Stimulated activated CD4-positive, alpha-beta T cell treated with anti-CD3 and anti-CD28 coated beads, TNF-alpha, amount 100 ng/mL, for 48 hours (primary cell): ENCODE data around the gene NT5C3A.

Experiments used
- DNase-seq, 3 donors: peaks; one replicate each; pipeline ENCODE4 v3.0.0-alpha.2; 2020; ENCODE audit warnings: low read depth in 3 of 3

The NT5C3A gene

GRCh38 chr7:33075818-33076518, 13.4 kb upstream of the NT5C3A start:
- no peak for DNase-seq

GRCh38 chr7:33073243-33073642, 10.7 kb upstream of the NT5C3A start:
- DNase-seq, result no peak

GRCh38 chr7:33072471-33072870, 9.9 kb upstream of the NT5C3A start:
- DNase-seq, result no peak

- no peak for DNase-seq
Measured at GRCh38 chr7:33070831-33071230, 8.3 kb upstream of the NT5C3A start.

GRCh38 chr7:33070277-33070676, 7.7 kb upstream of the NT5C3A start:
- no peak for DNase-seq

- no peak for DNase-seq
Measured at GRCh38 chr7:33067921-33068320, 5.3 kb upstream of the NT5C3A start.

GRCh38 chr7:33066771-33067170, 4.2 kb upstream of the NT5C3A start:
- DNase-seq, result no peak

- no peak for DNase-seq
Measured at GRCh38 chr7:33065981-33066380, 3.4 kb upstream of the NT5C3A start.

- peak; percentile 81 to 93 (median 87) for DNase-seq
Measured at GRCh38 chr7:33062782-33063443, 337 bp upstream of the NT5C3A start.

GRCh38 chr7:33061282-33061937, 1.2 kb downstream of the NT5C3A start:
- no peak for DNase-seq

- DNase-seq, result no peak
Measured at GRCh38 chr7:33059635-33060034, 2.9 kb downstream of the NT5C3A start.

- DNase-seq, result no peak
Measured at GRCh38 chr7:33055158-33055557, 7.4 kb downstream of the NT5C3A start.

- DNase-seq, result no peak
Measured at GRCh38 chr7:33054261-33054964, 8.2 kb downstream of the NT5C3A start.

GRCh38 chr7:33053721-33054120, 8.9 kb downstream of the NT5C3A start:
- no peak for DNase-seq

GRCh38 chr7:33050535-33051318, 11.8 kb downstream of the NT5C3A start:
- no peak for DNase-seq

GRCh38 chr7:33048704-33049103, 13.9 kb downstream of the NT5C3A start:
- no peak for DNase-seq

- DNase-seq, result no peak
Measured at GRCh38 chr7:33048257-33048656, 14.3 kb downstream of the NT5C3A start.

GRCh38 chr7:33044986-33045385, 17.6 kb downstream of the NT5C3A start:
- DNase-seq, result no peak

- DNase-seq, result no peak
Measured at GRCh38 chr7:33044401-33044718, 18.2 kb downstream of the NT5C3A start.

- no peak for DNase-seq
Measured at GRCh38 chr7:33043501-33044400, 18.8 kb downstream of the NT5C3A start.
